Middle frontal gyrus (tissue), 1 donor: ENCODE measurements around the gene STAC3.

Experiments used
- DNase-seq: peaks from one replicate; pipeline ENCODE4 v3.0.0-alpha.2; 2015; ENCODE audit warnings: low spot score; ENCODE audit errors: extremely low spot score

Gene STAC3

DNA sequence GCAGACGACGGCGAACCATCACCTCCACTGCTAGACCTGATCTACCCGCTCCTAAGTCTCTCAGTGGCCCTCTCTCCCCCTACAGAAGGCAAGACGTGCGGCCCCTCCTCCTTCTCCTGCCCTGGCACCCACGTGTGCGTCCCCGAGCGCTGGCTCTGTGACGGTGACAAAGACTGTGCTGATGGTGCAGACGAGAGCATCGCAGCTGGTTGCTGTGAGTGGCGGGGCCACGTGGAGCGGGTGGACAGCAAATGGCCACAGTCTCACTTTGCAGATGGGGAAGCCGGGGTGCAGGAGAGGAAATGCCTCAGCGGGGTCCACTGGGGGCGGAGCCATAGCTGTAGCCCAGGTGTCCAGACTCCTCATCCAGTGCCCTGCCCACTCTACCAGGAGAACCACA is 55.8 kb downstream of the STAC3 start:
- no peak for DNase-seq

DNA sequence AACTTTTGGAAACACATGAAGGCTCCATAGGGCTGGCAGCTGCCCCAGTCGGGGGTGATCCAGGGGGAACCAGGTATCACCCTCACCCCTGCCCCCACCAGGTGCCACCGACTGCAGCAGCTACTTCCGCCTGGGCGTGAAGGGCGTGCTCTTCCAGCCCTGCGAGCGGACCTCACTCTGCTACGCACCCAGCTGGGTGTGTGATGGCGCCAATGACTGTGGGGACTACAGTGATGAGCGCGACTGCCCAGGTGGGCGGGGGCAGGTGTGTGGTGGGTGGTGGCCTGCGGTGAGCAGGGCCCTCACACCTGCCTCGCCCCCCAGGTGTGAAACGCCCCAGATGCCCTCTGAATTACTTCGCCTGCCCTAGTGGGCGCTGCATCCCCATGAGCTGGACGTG is 56.7 kb downstream of the STAC3 start:
- no peak for DNase-seq

DNA sequence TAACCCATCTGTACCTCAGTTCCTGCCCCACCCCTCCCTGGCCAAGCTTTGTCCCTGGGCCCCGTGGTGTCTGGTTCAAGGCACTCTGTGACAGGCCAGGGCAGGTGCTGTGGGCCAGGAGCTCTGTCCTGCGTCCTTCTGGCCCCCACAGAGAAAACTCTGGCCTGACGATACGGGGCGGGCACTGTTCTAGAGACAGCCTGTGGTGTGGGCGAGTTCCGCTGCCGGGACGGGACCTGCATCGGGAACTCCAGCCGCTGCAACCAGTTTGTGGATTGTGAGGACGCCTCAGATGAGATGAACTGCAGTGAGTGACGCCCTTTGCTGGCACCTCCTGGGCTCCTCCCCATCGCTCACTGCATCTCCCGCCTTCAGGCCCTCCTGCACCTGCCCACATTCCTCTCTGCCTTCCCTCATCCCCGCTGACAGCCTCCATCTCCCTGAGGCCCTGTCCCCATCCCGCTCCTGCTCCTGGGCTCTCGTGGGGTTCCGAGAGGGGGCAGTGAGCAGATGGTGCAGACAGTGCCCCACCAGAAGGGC is 57.2 kb downstream of the STAC3 start:
- no peak for DNase-seq
